Stimulated activated CD8-positive, alpha-beta memory T cell treated with anti-CD3 and anti-CD28 coated beads, Interleukin-15, amount 100 ng/mL, for 1 hour (primary cell): ENCODE data around the gene FAM222B.
"Not testable (repeated sequence)": the region's sequence is repeated elsewhere in the genome, so short reads cannot be mapped to it uniquely, and the experiment has no call there.

Source experiments
- DNase-seq: peaks from one replicate; pipeline ENCODE4 v3.0.0-alpha.2; 2020; ENCODE audit warnings: low read depth

The FAM222B gene

GRCh38 chr17:28745786-28746411 is 96.7 kb downstream of the FAM222B start:
- no peak for DNase-seq

GRCh38 chr17:28744972-28745785 is 97.4 kb downstream of the FAM222B start:
- no peak for DNase-seq

GRCh38 chr17:28744104-28744971 is 98.3 kb downstream of the FAM222B start:
- DNase-seq = no peak

- no peak for DNase-seq
Observed at GRCh38 chr17:28743243-28744103, 99.1 kb downstream of the FAM222B start, which contains the start of gene TRAF4. TSS of gene TRAF4 (plus strand) at chr17:28744011. CDS start at chr17:28744113, 102 bp downstream.

- DNase-seq = no peak
Observed at GRCh38 chr17:28741358-28742349, 100.9 kb downstream of the FAM222B start.

GRCh38 chr17:28740406-28741357 is 101.9 kb downstream of the FAM222B start:
- no peak for DNase-seq

GRCh38 chr17:28738680-28739384 is 103.8 kb downstream of the FAM222B start:
- DNase-seq = no peak

GRCh38 chr17:28737770-28738679 is 104.6 kb downstream of the FAM222B start:
- no peak for DNase-seq

GRCh38 chr17:28737316-28737715 is 105.3 kb downstream of the FAM222B start:
- DNase-seq = no peak

GRCh38 chr17:28735913-28736769 is 106.4 kb downstream of the FAM222B start:
- not testable (repeated sequence) for DNase-seq

- no peak for DNase-seq
Observed at GRCh38 chr17:28735242-28735722, 107.3 kb downstream of the FAM222B start.

GRCh38 chr17:28734712-28735241 is 107.8 kb downstream of the FAM222B start:
- no peak for DNase-seq

- no peak for DNase-seq
Observed at GRCh38 chr17:28733346-28733745, 109.2 kb downstream of the FAM222B start.

GRCh38 chr17:28729950-28730330 is 112.7 kb downstream of the FAM222B start:
- no peak for DNase-seq

- DNase-seq = peak; percentile 98
Observed at GRCh38 chr17:28728364-28729200, 114.0 kb downstream of the FAM222B start, which contains the start of gene NEK8. TSS of gene NEK8 (plus strand) at chr17:28728788. CDS start at chr17:28728814, 26 bp downstream.
